H1 (cell line): ENCODE measurements around the gene MBNL1. TPM values are rescaled to one million over a fixed set of nuclear protein-coding genes. Genes with fewer than 3 reads are reported as not detected.

Experiments used
- CHD1 ChIP-seq: IDR thresholded peaks from 2 replicates; pipeline ENCODE4 v1.6.1; 2012; ENCODE audit warnings: low read depth, low read length, improper control_type of control experiment
- EP300 ChIP-seq, 2 experiments: IDR thresholded peaks; 1 replicate in 1 of 2; 2 replicates in 1 of 2; pipeline ENCODE4 v1.6.1; 2011 to 2012; ENCODE audit warnings: low read depth in 2 of 2, low read length in 2 of 2, mild to moderate bottlenecking in 2 of 2, borderline replicate concordance in 1 of 2, inconsistent platforms in 1 of 2, moderate library complexity in 1 of 2
- RBBP5 ChIP-seq: IDR thresholded peaks from 2 replicates; pipeline ENCODE4 v1.7.1; 2012; ENCODE audit warnings: low read depth, mild to moderate bottlenecking, inconsistent platforms, low read length, moderate library complexity, borderline replicate concordance
- RFX5 ChIP-seq: IDR thresholded peaks from 2 replicates; pipeline ENCODE4 v1.6.1; 2011; ENCODE audit warnings: low read depth, low read length, improper control_type of control experiment, borderline replicate concordance
- SP4 ChIP-seq: IDR thresholded peaks from 2 replicates; pipeline ENCODE4 v1.6.1; 2012; ENCODE audit warnings: low read length, inconsistent platforms
- TAF1 ChIP-seq: IDR thresholded peaks from 2 replicates; pipeline ENCODE4 v1.6.1; 2011; ENCODE audit warnings: mild to moderate bottlenecking, low read depth, low read length
- TAF7 ChIP-seq: optimal IDR thresholded peaks from 2 replicates; pipeline ENCODE3; 2011; ENCODE audit warnings: low read depth, mild to moderate bottlenecking, inconsistent platforms, low read length, moderate library complexity, borderline replicate concordance
- polyA plus RNA-seq, 7 experiments: library from polyadenylated mRNA; depleted of rRNA in 3 of 7; stranded (reverse) in 5 of 7; unstranded in 2 of 7; fragments of >200 nt in 5 of 7; fragments of 200-250 nt in 2 of 7; gene quantifications; 1 replicate in 5 of 7; 2 replicates in 1 of 7; 4 replicates in 1 of 7; pipeline versions ENCODE4 v1.2.1 to v1.2.3, GENCODE V29; 2011 to 2013; ENCODE audit warnings: missing spikeins in 2 of 7, mixed read lengths in 2 of 7
- total RNA-seq: library from RNA; stranded (reverse); fragmentation: NEBNext Ultra II Directional; extraction: Animal tissue kit (Norgen Biotek cat#: 25700); gene quantifications from 2 replicates; pipeline ENCODE4 v1.2.1, GENCODE V29; 2021
- TF ChIP-seq, protein P1 (sequence below): fragments of 300-600 bp; sonication (generic); IDR thresholded peaks from 2 replicates; pipeline ENCODE4 v1.7.1; 2012; ENCODE audit warnings: low read length, moderate library complexity, mild to moderate bottlenecking, inconsistent platforms; ENCODE audit not compliant: insufficient replicate concordance

Gene MBNL1
- total and polyA plus RNA-seq, 2 of the 8 experiments (the other 6 are each of a cell fraction or from before 2014, with no cell fraction given): 5.0 to 16.4 TPM

DNA sequence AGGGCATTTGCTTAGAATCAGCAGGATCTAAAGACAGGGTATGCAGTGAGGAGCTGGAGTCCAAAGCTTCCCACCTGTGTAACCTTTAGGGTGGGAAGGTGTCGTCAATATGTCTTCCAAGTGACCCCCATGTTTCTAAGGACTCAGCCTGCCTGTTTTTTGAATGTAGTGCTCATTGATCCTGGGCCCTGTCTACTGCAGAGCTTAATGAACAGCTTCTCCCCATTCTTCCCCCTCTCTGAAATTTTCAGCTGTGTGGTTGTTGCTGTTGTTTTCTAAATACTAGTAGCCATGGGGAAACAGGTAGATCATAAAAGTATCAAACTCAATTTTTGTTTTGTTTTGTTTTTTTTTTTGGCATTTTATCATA lies 39.7 kb downstream of the MBNL1 start (continued):
- TF ChIP-seq, protein P1, sequence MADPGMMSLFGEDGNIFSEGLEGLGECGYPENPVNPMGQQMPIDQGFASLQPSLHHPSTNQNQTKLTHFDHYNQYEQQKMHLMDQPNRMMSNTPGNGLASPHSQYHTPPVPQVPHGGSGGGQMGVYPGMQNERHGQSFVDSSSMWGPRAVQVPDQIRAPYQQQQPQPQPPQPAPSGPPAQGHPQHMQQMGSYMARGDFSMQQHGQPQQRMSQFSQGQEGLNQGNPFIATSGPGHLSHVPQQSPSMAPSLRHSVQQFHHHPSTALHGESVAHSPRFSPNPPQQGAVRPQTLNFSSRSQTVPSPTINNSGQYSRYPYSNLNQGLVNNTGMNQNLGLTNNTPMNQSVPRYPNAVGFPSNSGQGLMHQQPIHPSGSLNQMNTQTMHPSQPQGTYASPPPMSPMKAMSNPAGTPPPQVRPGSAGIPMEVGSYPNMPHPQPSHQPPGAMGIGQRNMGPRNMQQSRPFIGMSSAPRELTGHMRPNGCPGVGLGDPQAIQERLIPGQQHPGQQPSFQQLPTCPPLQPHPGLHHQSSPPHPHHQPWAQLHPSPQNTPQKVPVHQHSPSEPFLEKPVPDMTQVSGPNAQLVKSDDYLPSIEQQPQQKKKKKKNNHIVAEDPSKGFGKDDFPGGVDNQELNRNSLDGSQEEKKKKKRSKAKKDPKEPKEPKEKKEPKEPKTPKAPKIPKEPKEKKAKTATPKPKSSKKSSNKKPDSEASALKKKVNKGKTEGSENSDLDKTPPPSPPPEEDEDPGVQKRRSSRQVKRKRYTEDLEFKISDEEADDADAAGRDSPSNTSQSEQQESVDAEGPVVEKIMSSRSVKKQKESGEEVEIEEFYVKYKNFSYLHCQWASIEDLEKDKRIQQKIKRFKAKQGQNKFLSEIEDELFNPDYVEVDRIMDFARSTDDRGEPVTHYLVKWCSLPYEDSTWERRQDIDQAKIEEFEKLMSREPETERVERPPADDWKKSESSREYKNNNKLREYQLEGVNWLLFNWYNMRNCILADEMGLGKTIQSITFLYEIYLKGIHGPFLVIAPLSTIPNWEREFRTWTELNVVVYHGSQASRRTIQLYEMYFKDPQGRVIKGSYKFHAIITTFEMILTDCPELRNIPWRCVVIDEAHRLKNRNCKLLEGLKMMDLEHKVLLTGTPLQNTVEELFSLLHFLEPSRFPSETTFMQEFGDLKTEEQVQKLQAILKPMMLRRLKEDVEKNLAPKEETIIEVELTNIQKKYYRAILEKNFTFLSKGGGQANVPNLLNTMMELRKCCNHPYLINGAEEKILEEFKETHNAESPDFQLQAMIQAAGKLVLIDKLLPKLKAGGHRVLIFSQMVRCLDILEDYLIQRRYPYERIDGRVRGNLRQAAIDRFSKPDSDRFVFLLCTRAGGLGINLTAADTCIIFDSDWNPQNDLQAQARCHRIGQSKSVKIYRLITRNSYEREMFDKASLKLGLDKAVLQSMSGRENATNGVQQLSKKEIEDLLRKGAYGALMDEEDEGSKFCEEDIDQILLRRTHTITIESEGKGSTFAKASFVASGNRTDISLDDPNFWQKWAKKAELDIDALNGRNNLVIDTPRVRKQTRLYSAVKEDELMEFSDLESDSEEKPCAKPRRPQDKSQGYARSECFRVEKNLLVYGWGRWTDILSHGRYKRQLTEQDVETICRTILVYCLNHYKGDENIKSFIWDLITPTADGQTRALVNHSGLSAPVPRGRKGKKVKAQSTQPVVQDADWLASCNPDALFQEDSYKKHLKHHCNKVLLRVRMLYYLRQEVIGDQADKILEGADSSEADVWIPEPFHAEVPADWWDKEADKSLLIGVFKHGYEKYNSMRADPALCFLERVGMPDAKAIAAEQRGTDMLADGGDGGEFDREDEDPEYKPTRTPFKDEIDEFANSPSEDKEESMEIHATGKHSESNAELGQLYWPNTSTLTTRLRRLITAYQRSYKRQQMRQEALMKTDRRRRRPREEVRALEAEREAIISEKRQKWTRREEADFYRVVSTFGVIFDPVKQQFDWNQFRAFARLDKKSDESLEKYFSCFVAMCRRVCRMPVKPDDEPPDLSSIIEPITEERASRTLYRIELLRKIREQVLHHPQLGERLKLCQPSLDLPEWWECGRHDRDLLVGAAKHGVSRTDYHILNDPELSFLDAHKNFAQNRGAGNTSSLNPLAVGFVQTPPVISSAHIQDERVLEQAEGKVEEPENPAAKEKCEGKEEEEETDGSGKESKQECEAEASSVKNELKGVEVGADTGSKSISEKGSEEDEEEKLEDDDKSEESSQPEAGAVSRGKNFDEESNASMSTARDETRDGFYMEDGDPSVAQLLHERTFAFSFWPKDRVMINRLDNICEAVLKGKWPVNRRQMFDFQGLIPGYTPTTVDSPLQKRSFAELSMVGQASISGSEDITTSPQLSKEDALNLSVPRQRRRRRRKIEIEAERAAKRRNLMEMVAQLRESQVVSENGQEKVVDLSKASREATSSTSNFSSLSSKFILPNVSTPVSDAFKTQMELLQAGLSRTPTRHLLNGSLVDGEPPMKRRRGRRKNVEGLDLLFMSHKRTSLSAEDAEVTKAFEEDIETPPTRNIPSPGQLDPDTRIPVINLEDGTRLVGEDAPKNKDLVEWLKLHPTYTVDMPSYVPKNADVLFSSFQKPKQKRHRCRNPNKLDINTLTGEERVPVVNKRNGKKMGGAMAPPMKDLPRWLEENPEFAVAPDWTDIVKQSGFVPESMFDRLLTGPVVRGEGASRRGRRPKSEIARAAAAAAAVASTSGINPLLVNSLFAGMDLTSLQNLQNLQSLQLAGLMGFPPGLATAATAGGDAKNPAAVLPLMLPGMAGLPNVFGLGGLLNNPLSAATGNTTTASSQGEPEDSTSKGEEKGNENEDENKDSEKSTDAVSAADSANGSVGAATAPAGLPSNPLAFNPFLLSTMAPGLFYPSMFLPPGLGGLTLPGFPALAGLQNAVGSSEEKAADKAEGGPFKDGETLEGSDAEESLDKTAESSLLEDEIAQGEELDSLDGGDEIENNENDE: no peak
- TF ChIP-seq EP300 (IDR thresholded peaks at IDR 0.05; ENCODE audit: borderline replicate concordance in 1 of 2, low read depth in 2 of 2, low read length in 2 of 2) (no peak), TAF7 (no peak), RBBP5 (no peak), SP4 (no peak), TAF1 (no peak), RFX5 (no peak), CHD1 (no peak)
